ENCODE data around the gene PPBP. TPM values are rescaled to one million over a fixed set of nuclear protein-coding genes. Genes with fewer than 3 reads are reported as not detected.

Gene PPBP, protein sequence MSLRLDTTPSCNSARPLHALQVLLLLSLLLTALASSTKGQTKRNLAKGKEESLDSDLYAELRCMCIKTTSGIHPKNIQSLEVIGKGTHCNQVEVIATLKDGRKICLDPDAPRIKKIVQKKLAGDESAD
- not detected in 2 replicates for total RNA-seq (2011; cell fraction: chromatin; rRNA removed; ENCODE audit: low replicate concordance)
- not detected in 2 replicates for total RNA-seq (2011; cell fraction: nucleolus; rRNA removed)
- 0.66 TPM in 1 of 2 replicates, not detected in the other for total RNA-seq (2011; cell fraction: nucleoplasm; rRNA removed)
- total RNA-seq (2014; rRNA removed) (0.37 TPM in 1 of 2 replicates, not detected in the other), total RNA-seq (2014; rRNA removed; fragmentation: Illumina TruSeq; extraction: Trizol) (0.29 TPM in 1 of 2 replicates, not detected in the other), total RNA-seq (2015; rRNA removed; fragmentation: Illumina TruSeq; extraction: Trizol) (0.22 TPM in 1 of 2 replicates, not detected in the other), total RNA-seq (2021) (not detected in 2 replicates), polyA plus RNA-seq (2011; rRNA removed) (0.15 and 0.38 TPM in 2 replicates), polyA plus RNA-seq (2014; fragmentation: Illumina TruSeq; extraction: Trizol) (0.28 TPM in 1 of 2 replicates, not detected in the other), polyA plus RNA-seq (2014; fragmentation: Nextera tagmentation; extraction: Ambion mirVana) (under 1 TPM; 0.17 to 0.55 TPM), polyA plus RNA-seq (2014; rRNA removed) (not detected in 2 replicates), polyA minus RNA-seq (2011; rRNA and poly(A)+ RNA removed) (not detected in 2 replicates), Bru-seq, nascent RNA (percentile 23 among the genes with signal in this experiment), BruChase-seq, experiment 1, labeled RNA remaining after a 2-hour chase (not detected), BruChase-seq, experiment 2, labeled RNA remaining after a 6-hour chase (not detected)
- 0.12 and 0.57 TPM in 2 replicates for polyA plus RNA-seq (2011; cell fraction: cytosol; rRNA removed)
- not detected in 2 replicates for polyA plus RNA-seq (2011; cell fraction: nucleus; rRNA removed)
- polyA plus RNA-seq (2012): 0.35 and 0.50 TPM in 2 replicates
- not detected in 2 replicates for polyA minus RNA-seq (2011; cell fraction: cytosol; rRNA and poly(A)+ RNA removed)
- not detected in 2 replicates for polyA minus RNA-seq (2011; cell fraction: nucleus; rRNA and poly(A)+ RNA removed)
- long read RNA-seq, experiment 1: 0 reads
- long read RNA-seq, experiment 2: 0 reads
- long read RNA-seq, experiment 3: 0 reads

DNA sequence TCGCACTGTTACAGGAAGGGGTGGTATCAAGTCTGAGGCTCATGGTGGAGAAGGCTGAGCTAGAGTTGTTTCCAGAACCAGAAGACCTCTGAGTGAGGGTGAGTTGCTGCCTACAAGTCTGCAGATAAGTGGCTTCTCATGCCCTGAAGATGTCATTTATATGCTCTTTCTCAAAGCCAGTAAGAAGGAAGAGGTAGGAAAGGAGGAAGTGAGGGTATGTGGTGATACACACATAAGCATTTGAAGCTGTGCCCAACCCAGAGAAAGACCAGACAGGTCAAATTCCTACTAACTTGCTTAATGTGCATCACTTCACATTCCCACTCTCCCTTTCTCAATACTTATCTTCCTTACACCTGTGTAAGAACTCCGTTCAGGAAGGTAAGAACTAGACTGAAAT is at the start of gene PPBP:
TSS of gene PPBP (minus strand) at position 130 of the 400 bp plus-strand sequence. CDS start at position 43, 87 bp downstream.
- in situ Hi-C loops (cut with MboI): no loop called here
- no peak for DNase-seq (ENCODE audit: extremely low read depth in 1 of 4, low spot score in 3 of 4)
- Histone ChIP-seq H2AFZ (ENCODE audit: low read depth, low read length) (peak within 1 kb of the TSS; percentile 64), H3K9ac (ENCODE audit: insufficient read depth in 1 of 2, low read depth in 2 of 2, low read length in 2 of 2) (no peak within 1 kb of the TSS), H3K4me1 (replicated peaks in 1 of 2; ENCODE audit: control insufficient read depth in 2 of 2, insufficient read depth in 2 of 2, low read length in 2 of 2) (peaks cover 0 to 14% of the 10 kb centered on the region in 2 experiments; a peak in 2 of 5 replicates), H3K27ac (ENCODE audit: extremely low read depth, low read depth, low read length) (no peak within 1 kb of the TSS), H3K27me3 (ENCODE audit: control insufficient read depth in 2 of 2, insufficient read depth in 2 of 2, low read length in 2 of 2) (no peaks in the 10 kb centered on the region), H3K4me2 (ENCODE audit: insufficient read depth, low read length) (no peak within 1 kb of the TSS), H4K20me1 (replicated peaks; ENCODE audit: control insufficient read depth, insufficient read depth, low read length) (no peaks in the 10 kb centered on the region), H3K4me3 (no peak within 1 kb of the TSS), H3K36me3 (ENCODE audit: control insufficient read depth, insufficient read depth, low read length) (no peaks in the 10 kb centered on the region), H3K79me2 (ENCODE audit: control insufficient read depth, insufficient read depth, low read length) (no peaks in the 10 kb centered on the region), H3K9me3 (replicated peaks; ENCODE audit: control insufficient read depth, insufficient read depth, low read depth, low read length) (no peaks in the 10 kb centered on the region), H3K9me1 (ENCODE audit: control insufficient read depth, insufficient read depth, low read length) (no peaks in the 10 kb centered on the region)
- ATAC-seq: peak; percentile 18; the same call in 2 of the 3 replicates
- intact Hi-C loops (cut with micrococcal nuclease): no loop called here
- BruUV-seq (replicated peaks): no TSS peak
- POLR2A ChIA-PET: no interaction called here
- no peak for FAIRE-seq
- WGBS (ENCODE audit: insufficient coverage, low coverage, missing lambda C conversion rate): 60% methylated on average over 2 of the region's 2 CpGs
- CTCF ChIA-PET (ENCODE audit: low intra/inter-chr PET ratio): no interaction called here
- TF ChIP-seq MEF2D (tag; conservative IDR thresholded peaks at IDR 0.05; ENCODE audit: low read depth) (no peak), ZZZ3 (IDR thresholded peaks at IDR 0.05) (no peak), ZNF57 (CRISPR knock-in tag; IDR thresholded peaks at IDR 0.05) (no peak), HNRNPH1 (optimal IDR thresholded peaks at IDR 0.05; ENCODE audit: low read depth, low read length) (no peak), L3MBTL2 (IDR thresholded peaks at IDR 0.05) (no peak)
- TF ChIP-seq, protein P1, sequence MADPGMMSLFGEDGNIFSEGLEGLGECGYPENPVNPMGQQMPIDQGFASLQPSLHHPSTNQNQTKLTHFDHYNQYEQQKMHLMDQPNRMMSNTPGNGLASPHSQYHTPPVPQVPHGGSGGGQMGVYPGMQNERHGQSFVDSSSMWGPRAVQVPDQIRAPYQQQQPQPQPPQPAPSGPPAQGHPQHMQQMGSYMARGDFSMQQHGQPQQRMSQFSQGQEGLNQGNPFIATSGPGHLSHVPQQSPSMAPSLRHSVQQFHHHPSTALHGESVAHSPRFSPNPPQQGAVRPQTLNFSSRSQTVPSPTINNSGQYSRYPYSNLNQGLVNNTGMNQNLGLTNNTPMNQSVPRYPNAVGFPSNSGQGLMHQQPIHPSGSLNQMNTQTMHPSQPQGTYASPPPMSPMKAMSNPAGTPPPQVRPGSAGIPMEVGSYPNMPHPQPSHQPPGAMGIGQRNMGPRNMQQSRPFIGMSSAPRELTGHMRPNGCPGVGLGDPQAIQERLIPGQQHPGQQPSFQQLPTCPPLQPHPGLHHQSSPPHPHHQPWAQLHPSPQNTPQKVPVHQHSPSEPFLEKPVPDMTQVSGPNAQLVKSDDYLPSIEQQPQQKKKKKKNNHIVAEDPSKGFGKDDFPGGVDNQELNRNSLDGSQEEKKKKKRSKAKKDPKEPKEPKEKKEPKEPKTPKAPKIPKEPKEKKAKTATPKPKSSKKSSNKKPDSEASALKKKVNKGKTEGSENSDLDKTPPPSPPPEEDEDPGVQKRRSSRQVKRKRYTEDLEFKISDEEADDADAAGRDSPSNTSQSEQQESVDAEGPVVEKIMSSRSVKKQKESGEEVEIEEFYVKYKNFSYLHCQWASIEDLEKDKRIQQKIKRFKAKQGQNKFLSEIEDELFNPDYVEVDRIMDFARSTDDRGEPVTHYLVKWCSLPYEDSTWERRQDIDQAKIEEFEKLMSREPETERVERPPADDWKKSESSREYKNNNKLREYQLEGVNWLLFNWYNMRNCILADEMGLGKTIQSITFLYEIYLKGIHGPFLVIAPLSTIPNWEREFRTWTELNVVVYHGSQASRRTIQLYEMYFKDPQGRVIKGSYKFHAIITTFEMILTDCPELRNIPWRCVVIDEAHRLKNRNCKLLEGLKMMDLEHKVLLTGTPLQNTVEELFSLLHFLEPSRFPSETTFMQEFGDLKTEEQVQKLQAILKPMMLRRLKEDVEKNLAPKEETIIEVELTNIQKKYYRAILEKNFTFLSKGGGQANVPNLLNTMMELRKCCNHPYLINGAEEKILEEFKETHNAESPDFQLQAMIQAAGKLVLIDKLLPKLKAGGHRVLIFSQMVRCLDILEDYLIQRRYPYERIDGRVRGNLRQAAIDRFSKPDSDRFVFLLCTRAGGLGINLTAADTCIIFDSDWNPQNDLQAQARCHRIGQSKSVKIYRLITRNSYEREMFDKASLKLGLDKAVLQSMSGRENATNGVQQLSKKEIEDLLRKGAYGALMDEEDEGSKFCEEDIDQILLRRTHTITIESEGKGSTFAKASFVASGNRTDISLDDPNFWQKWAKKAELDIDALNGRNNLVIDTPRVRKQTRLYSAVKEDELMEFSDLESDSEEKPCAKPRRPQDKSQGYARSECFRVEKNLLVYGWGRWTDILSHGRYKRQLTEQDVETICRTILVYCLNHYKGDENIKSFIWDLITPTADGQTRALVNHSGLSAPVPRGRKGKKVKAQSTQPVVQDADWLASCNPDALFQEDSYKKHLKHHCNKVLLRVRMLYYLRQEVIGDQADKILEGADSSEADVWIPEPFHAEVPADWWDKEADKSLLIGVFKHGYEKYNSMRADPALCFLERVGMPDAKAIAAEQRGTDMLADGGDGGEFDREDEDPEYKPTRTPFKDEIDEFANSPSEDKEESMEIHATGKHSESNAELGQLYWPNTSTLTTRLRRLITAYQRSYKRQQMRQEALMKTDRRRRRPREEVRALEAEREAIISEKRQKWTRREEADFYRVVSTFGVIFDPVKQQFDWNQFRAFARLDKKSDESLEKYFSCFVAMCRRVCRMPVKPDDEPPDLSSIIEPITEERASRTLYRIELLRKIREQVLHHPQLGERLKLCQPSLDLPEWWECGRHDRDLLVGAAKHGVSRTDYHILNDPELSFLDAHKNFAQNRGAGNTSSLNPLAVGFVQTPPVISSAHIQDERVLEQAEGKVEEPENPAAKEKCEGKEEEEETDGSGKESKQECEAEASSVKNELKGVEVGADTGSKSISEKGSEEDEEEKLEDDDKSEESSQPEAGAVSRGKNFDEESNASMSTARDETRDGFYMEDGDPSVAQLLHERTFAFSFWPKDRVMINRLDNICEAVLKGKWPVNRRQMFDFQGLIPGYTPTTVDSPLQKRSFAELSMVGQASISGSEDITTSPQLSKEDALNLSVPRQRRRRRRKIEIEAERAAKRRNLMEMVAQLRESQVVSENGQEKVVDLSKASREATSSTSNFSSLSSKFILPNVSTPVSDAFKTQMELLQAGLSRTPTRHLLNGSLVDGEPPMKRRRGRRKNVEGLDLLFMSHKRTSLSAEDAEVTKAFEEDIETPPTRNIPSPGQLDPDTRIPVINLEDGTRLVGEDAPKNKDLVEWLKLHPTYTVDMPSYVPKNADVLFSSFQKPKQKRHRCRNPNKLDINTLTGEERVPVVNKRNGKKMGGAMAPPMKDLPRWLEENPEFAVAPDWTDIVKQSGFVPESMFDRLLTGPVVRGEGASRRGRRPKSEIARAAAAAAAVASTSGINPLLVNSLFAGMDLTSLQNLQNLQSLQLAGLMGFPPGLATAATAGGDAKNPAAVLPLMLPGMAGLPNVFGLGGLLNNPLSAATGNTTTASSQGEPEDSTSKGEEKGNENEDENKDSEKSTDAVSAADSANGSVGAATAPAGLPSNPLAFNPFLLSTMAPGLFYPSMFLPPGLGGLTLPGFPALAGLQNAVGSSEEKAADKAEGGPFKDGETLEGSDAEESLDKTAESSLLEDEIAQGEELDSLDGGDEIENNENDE (IDR thresholded peaks at IDR 0.05; ENCODE audit: low read depth, low read length): no peak

All from K562 (cell line).